ENCODE data around the gene IQSEC1.

The IQSEC1 gene

GRCh38 chr3:12903000-12903800 lies 170.0 kb downstream of the IQSEC1 start:
- TF ChIP-seq FOXP2 (optimal IDR thresholded peaks at IDR 0.05; ENCODE audit: borderline replicate concordance, extremely low read depth, extremely low read length, insufficient read depth) (no peak), REST (IDR thresholded peaks at IDR 0.05; ENCODE audit: insufficient read depth in 1 of 2, low read depth in 2 of 2, low read length in 2 of 2) (no peak), POLR2AphosphoS5 (IDR thresholded peaks at IDR 0.05; ENCODE audit: low read depth, low read length) (no peak), TAF1 (IDR thresholded peaks at IDR 0.05; ENCODE audit: borderline replicate concordance, insufficient read depth, low read length) (no peak), SIN3A (IDR thresholded peaks at IDR 0.05; ENCODE audit: borderline replicate concordance, insufficient read depth, low read length) (no peak)

GRCh38 chr3:12902181-12902999 lies 170.8 kb downstream of the IQSEC1 start:
- TF ChIP-seq REST (IDR thresholded peaks at IDR 0.05; ENCODE audit: insufficient read depth in 1 of 2, low read depth in 2 of 2, low read length in 2 of 2) = no peak
- no peak for TF ChIP-seq SIN3A (IDR thresholded peaks at IDR 0.05; ENCODE audit: borderline replicate concordance, insufficient read depth, low read length)
- TF ChIP-seq TAF1 (IDR thresholded peaks at IDR 0.05; ENCODE audit: borderline replicate concordance, insufficient read depth, low read length) = no peak
- no peak for TF ChIP-seq POLR2AphosphoS5 (IDR thresholded peaks at IDR 0.05; ENCODE audit: low read depth, low read length)
- no peak for TF ChIP-seq FOXP2 (optimal IDR thresholded peaks at IDR 0.05; ENCODE audit: borderline replicate concordance, extremely low read depth, extremely low read length, insufficient read depth)

GRCh38 chr3:12901623-12902045 lies 171.6 kb downstream of the IQSEC1 start:
- TF ChIP-seq REST (IDR thresholded peaks at IDR 0.05; ENCODE audit: insufficient read depth in 1 of 2, low read depth in 2 of 2, low read length in 2 of 2) (no peak), POLR2AphosphoS5 (IDR thresholded peaks at IDR 0.05; ENCODE audit: low read depth, low read length) (no peak), TAF1 (IDR thresholded peaks at IDR 0.05; ENCODE audit: borderline replicate concordance, insufficient read depth, low read length) (no peak), FOXP2 (optimal IDR thresholded peaks at IDR 0.05; ENCODE audit: borderline replicate concordance, extremely low read depth, extremely low read length, insufficient read depth) (no peak), SIN3A (IDR thresholded peaks at IDR 0.05; ENCODE audit: borderline replicate concordance, insufficient read depth, low read length) (no peak)

- TF ChIP-seq FOXP2 (optimal IDR thresholded peaks at IDR 0.05; ENCODE audit: borderline replicate concordance, extremely low read depth, extremely low read length, insufficient read depth) = no peak
- no peak for TF ChIP-seq REST (IDR thresholded peaks at IDR 0.05; ENCODE audit: insufficient read depth in 1 of 2, low read depth in 2 of 2, low read length in 2 of 2)
- TF ChIP-seq POLR2AphosphoS5 (IDR thresholded peaks at IDR 0.05; ENCODE audit: low read depth, low read length) = no peak
- no peak for TF ChIP-seq SIN3A (IDR thresholded peaks at IDR 0.05; ENCODE audit: borderline replicate concordance, insufficient read depth, low read length)
- TF ChIP-seq TAF1 (IDR thresholded peaks at IDR 0.05; ENCODE audit: borderline replicate concordance, insufficient read depth, low read length) = no peak
Observed at GRCh38 chr3:12900885-12901411, 172.3 kb downstream of the IQSEC1 start.
